Keratinocyte (primary cell): Measurements from ENCODE around the gene CR1L.

ENCODE experiments used
- CTCF ChIP-seq, 3 experiments: IDR thresholded peaks in 1 of 3; conservative IDR thresholded peaks in 1 of 3; optimal IDR thresholded peaks in 1 of 3; 2 replicates in 2 of 3; 3 replicates in 1 of 3; pipeline versions ENCODE3 to v1.5.1; 2011; ENCODE audit warnings: low read length in 3 of 3, mild to moderate bottlenecking in 3 of 3, moderate library complexity in 2 of 3, control low read depth in 1 of 3, inconsistent platforms in 1 of 3; ENCODE audit not compliant: insufficient read depth in 2 of 3; ENCODE audit errors: extremely low read depth in 1 of 3
- EZH2 ChIP-seq: IDR thresholded peaks from one replicate; pipeline ENCODE4 v1.6.1; 2012; ENCODE audit warnings: inconsistent platforms, mild to moderate bottlenecking, low read length, moderate library complexity

- TF ChIP-seq CTCF (optimal IDR thresholded peaks at IDR 0.05 in 1 of 3, IDR thresholded peaks at IDR 0.05 in 1 of 3, conservative IDR thresholded peaks at IDR 0.05 in 1 of 3; ENCODE audit: extremely low read depth in 1 of 3, insufficient read depth in 2 of 3, low read length in 3 of 3) (peak; percentile 22 to 65 (median 63)), EZH2 (no peak)
Observed at GRCh38 chr1:207698822-207699483, 54.0 kb downstream of the CR1L start.
